RWPE2 (cell line): ENCODE results near the gene IMP4.
"Not testable (repeated sequence)": the region's sequence is repeated elsewhere in the genome, so short reads cannot be mapped to it uniquely, and the experiment has no call there.

Experiments
- ATAC-seq: fragments of 200-7000 bp; cut with Tn5 transposase; 3 replicates; pipeline ENCODE4 v1.9.1; 2021; ENCODE audit warnings: low read depth
- DNase-seq: peaks from one replicate; pipeline ENCODE4 v3.0.0-alpha.2; 2020; ENCODE audit warnings: low spot score
- H3K27ac ChIP-seq: fragments of 450-650 bp; 2 replicates; pipeline ENCODE4 v1.5.1; 2017; ENCODE audit warnings: mild to moderate bottlenecking; ENCODE audit not compliant: poor library complexity, severe bottlenecking
- H3K27me3 ChIP-seq: fragments of 250-450 bp; sonication (Bioruptor Pico); 2 replicates; pipeline ENCODE4 v1.5.1; 2021; ENCODE audit warnings: mild to moderate bottlenecking, moderate library complexity; ENCODE audit not compliant: insufficient read depth, poor library complexity, severe bottlenecking
- H3K36me3 ChIP-seq: fragments of 250-450 bp; sonication (Bioruptor Pico); 2 replicates; pipeline ENCODE4 v1.5.1; 2020; ENCODE audit warnings: low read depth, mild to moderate bottlenecking, moderate library complexity
- H3K4me1 ChIP-seq: fragments of 250-450 bp; sonication (Bioruptor Pico); 2 replicates; pipeline ENCODE4 v1.5.1; 2021; ENCODE audit warnings: mild to moderate bottlenecking, moderate library complexity; ENCODE audit not compliant: insufficient read depth, poor library complexity, severe bottlenecking
- H3K4me3 ChIP-seq: fragments of 250-450 bp; sonication (Bioruptor Pico); 2 replicates; pipeline ENCODE4 v1.5.1; 2021; ENCODE audit warnings: mild to moderate bottlenecking, moderate library complexity; ENCODE audit not compliant: severe bottlenecking
- H3K9me3 ChIP-seq: fragments of 250-450 bp; sonication (Bioruptor Pico); 2 replicates; pipeline ENCODE4 v1.5.1; 2021; ENCODE audit warnings: mild to moderate bottlenecking, moderate library complexity; ENCODE audit not compliant: severe bottlenecking
- TF ChIP-seq, protein P1 (sequence below): fragments of 450-650 bp; IDR thresholded peaks from one replicate; pipeline ENCODE4 v1.5.1; 2017; ENCODE audit warnings: mild to moderate bottlenecking, moderate library complexity; ENCODE audit not compliant: poor library complexity, severe bottlenecking

IMP4 gene

DNA sequence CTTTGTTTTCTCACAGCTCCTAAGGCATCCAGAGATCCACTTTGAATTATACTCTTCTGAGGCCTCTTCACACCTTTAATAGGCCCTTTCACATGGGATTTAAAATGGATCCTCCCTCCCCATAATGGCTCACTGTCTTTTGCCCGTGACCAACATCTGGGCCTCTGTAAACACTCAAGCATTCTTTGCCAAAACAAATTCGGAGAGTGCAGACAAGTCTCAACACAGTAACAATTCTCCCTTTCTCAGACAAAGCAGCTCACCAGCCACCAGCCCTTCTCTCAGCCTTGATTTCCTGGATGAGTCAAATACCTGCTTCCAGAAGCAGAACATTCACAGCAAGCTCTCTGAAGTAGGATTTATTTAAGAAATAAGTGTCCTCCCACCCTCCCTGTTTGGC lies 14.0 kb upstream of the IMP4 start:
- H3K4me3 ChIP-seq, result no peak overlapping the region
- H3K27ac ChIP-seq, result peak overlapping the region; percentile 94
- no peaks in the 10 kb centered on the region for H3K9me3 ChIP-seq
- peaks cover 17% of the 10 kb centered on the region for H3K4me1 ChIP-seq
- ATAC-seq, result peak; percentile 86
- TF ChIP-seq, protein P1, sequence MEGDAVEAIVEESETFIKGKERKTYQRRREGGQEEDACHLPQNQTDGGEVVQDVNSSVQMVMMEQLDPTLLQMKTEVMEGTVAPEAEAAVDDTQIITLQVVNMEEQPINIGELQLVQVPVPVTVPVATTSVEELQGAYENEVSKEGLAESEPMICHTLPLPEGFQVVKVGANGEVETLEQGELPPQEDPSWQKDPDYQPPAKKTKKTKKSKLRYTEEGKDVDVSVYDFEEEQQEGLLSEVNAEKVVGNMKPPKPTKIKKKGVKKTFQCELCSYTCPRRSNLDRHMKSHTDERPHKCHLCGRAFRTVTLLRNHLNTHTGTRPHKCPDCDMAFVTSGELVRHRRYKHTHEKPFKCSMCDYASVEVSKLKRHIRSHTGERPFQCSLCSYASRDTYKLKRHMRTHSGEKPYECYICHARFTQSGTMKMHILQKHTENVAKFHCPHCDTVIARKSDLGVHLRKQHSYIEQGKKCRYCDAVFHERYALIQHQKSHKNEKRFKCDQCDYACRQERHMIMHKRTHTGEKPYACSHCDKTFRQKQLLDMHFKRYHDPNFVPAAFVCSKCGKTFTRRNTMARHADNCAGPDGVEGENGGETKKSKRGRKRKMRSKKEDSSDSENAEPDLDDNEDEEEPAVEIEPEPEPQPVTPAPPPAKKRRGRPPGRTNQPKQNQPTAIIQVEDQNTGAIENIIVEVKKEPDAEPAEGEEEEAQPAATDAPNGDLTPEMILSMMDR, result no peak
- no peaks in the 10 kb centered on the region for H3K27me3 ChIP-seq
- H3K36me3 ChIP-seq, result no peaks in the 10 kb centered on the region
- DNase-seq, result no peak

DNA sequence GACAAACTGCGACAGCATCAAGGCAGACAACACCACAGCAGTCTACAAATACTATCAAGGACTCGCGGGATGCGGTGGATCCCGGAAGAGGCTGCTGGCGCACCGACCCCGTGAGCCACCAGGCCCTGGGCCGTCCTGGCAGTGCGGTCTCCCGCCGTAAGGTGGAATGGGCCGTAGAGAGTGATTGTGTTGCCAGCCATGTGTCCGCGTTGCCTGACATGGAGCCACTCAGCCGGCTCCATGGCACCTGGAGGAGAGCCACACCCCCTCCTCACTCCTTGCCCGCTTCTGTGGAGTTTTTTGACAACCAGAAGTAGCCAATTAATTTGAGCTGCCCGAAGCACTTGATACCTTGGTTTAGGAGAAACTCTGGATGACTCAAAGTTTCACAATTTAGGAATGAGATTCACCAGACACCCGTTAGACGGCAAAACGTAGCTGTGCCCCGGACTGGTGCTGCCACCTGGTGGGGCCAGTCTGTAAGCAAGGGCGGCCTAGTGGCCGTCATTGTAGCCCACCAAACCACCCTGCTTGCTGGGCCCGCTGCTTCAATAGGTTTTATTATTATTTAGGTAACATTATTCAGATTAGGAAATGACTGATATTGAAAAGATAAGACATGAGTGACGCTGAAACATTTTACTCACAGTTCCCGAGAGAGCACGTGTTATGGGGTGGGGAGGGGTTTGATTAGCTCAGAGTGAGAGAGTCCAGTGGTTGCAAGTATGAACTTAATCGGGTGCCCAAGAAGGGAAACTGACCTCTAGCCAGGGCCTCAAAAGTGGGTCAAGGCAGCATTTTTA lies 10.2 kb upstream of the IMP4 start:
- no peak overlapping the region for H3K27ac ChIP-seq
- H3K9me3 ChIP-seq, result no peaks in the 10 kb centered on the region
- peaks cover 18% of the 10 kb centered on the region for H3K4me1 ChIP-seq
- peak; percentile 41 for ATAC-seq
- TF ChIP-seq, protein P1, result peak; percentile 95
- peak overlapping the region; percentile 9 for H3K4me3 ChIP-seq
- no peaks in the 10 kb centered on the region for H3K27me3 ChIP-seq
- DNase-seq, result peak; percentile 71
- H3K36me3 ChIP-seq, result no peaks in the 10 kb centered on the region

DNA sequence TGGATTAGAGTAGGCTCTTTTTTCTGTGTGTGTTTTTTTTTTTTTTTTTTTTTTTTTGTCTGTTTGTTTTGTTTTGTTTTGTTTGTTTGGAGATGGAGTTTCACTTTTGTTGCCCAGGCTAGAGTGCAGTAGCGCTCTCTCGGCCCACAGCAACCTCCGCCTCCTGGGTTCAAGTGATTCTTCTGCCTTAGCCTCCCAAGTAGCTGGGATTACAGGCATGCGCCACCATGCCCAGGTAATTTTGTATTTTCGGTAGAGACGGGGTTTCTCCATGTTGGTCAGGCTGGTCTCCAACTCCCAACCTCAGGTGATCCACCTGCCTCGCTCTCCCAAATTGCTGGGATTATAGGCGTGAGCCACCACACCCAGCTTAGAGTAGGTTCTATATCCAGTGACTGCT lies 9.4 kb upstream of the IMP4 start:
- DNase-seq, H3K36me3 ChIP-seq, H3K4me3 ChIP-seq, H3K9me3 ChIP-seq, ATAC-seq, H3K27ac ChIP-seq, H3K27me3 ChIP-seq: not testable (repeated sequence)
- H3K4me1 ChIP-seq, result peaks cover 19% of the 10 kb centered on the region

DNA sequence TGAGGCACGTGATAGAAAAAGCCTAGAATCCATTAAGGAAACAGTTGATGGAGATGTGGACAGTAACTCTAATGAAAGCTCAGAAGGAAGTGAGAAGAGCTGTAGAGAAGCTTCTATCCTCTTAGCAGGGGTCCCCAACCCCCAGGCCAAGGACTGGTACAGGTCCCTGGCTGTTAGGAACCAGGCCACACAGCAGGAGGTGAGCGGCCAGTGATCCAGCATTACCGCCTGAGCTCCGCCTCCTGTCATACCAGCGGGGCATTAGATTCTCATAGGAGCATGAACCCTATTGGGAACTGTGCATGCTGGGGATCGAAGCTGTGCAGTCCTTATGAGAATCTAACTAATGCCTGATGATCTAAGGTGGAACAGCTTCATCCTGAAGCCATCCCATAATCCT lies 8.7 kb upstream of the IMP4 start:
- TF ChIP-seq, protein P1, result no peak
- Histone ChIP-seq H3K4me1 (peaks cover 12% of the 10 kb centered on the region), H3K27me3 (no peaks in the 10 kb centered on the region), H3K36me3 (no peaks in the 10 kb centered on the region), H3K4me3 (no peak overlapping the region), H3K9me3 (no peaks in the 10 kb centered on the region), H3K27ac (no peak overlapping the region)
- no peak for DNase-seq
- no peak for ATAC-seq

DNA sequence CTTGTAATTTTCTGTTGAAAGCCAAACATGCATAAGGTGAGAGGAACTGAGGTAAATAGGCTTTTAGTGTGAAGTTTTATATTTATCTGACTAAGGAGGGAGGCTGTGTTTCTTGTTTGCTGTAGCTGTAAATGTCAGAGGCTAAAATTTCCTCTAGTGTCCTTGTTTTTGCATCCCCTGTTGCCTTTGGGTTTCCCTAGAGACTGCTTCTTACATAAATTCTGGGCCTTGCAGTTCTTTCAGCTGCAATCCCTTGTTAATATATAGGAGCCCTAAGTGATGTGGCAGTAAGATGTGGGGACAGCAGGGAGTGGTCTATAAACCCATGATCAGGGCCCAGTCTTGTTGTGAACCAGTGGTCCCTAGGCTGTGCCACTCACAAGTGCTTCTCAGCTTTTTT lies 7.5 kb upstream of the IMP4 start:
- DNase-seq, result no peak
- Histone ChIP-seq H3K9me3 (no peaks in the 10 kb centered on the region), H3K36me3 (no peaks in the 10 kb centered on the region; the same call in 1 of the 2 replicates), H3K4me1 (peaks cover 7% of the 10 kb centered on the region), H3K27ac (no peak overlapping the region), H3K27me3 (no peaks in the 10 kb centered on the region), H3K4me3 (no peak overlapping the region)
- no peak for ATAC-seq
- TF ChIP-seq, protein P1, result no peak
